Activated naive CD8-positive, alpha-beta T cell treated with anti-CD3 and anti-CD28 coated beads, Interleukin-2, amount 50 U/mL, for 24 hours (primary cell): Measurements from ENCODE around the gene RFLNA.

Experiments
- ATAC-seq: fragments of 150-1000 bp; cut with Tn5 transposase; one replicate; pipeline ENCODE4 v1.10.0; 2021
- DNase-seq: peaks from one replicate; pipeline ENCODE4 v3.0.0; 2021
- H3K27ac Mint-ChIP-seq: one replicate; pipeline ENCODE4 v1.8.0; 2021; ENCODE audit warnings: mild to moderate bottlenecking, mixed read lengths
- H3K27me3 Mint-ChIP-seq: one replicate; pipeline ENCODE4 v1.8.0; 2021; ENCODE audit warnings: mixed read lengths
- H3K36me3 Mint-ChIP-seq: one replicate; pipeline ENCODE4 v1.8.0; 2021; ENCODE audit warnings: low read depth, mixed read lengths
- H3K4me1 Mint-ChIP-seq: one replicate; pipeline ENCODE4 v1.8.0; 2021; ENCODE audit warnings: mixed read lengths
- H3K4me3 Mint-ChIP-seq: one replicate; pipeline ENCODE4 v1.8.0; 2021; ENCODE audit warnings: mild to moderate bottlenecking, moderate library complexity, mixed read lengths
- H3K9me3 Mint-ChIP-seq: one replicate; pipeline ENCODE4 v1.8.0; 2021; ENCODE audit warnings: mixed read lengths

Gene RFLNA

GRCh38 chr12:124276337-124276736 is 18.6 kb upstream of the RFLNA start:
- ATAC-seq = no peak
- no peak overlapping the region for H3K27ac Mint-ChIP-seq
- H3K4me1 Mint-ChIP-seq = peaks cover 6% of the 10 kb centered on the region
- H3K36me3 Mint-ChIP-seq = no peaks in the 10 kb centered on the region
- peaks cover 26% of the 10 kb centered on the region for H3K27me3 Mint-ChIP-seq
- H3K4me3 Mint-ChIP-seq = no peak overlapping the region
- no peak for DNase-seq
- H3K9me3 Mint-ChIP-seq = no peaks in the 10 kb centered on the region

DNA sequence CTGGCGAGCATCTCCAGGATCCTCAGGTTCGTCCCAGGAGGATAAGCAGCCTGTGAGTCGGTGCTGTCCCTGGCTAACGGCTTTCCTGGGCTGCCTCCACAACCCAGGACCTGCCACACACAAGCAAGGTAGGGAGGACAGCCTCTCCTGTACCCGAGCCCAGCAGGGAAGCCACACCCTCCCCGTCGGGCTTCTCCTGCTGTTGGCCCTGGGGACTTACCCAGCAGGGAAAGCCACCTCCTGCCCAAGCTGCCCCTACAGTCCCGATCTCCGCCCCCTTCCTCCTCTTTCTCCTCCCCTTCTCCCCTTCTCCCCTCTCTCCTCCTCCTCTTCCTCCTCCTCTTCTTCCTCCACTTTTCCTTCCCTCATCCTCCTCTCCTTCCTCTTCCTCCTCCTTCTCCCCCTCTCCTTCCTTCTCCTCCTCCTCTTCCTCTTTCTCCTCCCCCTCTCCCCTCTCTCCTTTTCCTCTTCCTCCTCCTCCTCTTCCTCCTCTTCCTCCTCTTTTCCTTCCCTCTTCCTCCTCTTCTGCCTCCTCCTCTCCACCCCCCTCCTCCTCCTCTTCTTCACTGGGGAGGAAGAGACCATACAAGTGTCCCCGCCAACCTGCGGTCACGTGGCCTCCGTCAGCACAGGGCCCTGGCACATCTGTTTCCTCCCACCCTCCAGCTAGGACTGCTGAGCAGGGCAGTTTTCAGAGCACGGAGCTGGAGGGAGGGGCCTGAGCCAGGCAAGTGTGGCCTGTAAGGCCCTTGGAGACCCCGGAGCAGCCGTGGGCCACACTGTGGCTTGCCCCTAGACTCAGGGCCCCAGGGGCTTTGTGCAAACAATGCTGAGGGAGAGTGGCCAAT is 17.3 kb upstream of the RFLNA start:
- H3K9me3 Mint-ChIP-seq = no peaks in the 10 kb centered on the region
- no peaks in the 10 kb centered on the region for H3K36me3 Mint-ChIP-seq
- ATAC-seq (no peak), DNase-seq (no peak)
- H3K27ac Mint-ChIP-seq = no peak overlapping the region
- H3K4me3 Mint-ChIP-seq = no peak overlapping the region
- peaks cover 28% of the 10 kb centered on the region for H3K27me3 Mint-ChIP-seq
- peaks cover 6% of the 10 kb centered on the region for H3K4me1 Mint-ChIP-seq

DNA sequence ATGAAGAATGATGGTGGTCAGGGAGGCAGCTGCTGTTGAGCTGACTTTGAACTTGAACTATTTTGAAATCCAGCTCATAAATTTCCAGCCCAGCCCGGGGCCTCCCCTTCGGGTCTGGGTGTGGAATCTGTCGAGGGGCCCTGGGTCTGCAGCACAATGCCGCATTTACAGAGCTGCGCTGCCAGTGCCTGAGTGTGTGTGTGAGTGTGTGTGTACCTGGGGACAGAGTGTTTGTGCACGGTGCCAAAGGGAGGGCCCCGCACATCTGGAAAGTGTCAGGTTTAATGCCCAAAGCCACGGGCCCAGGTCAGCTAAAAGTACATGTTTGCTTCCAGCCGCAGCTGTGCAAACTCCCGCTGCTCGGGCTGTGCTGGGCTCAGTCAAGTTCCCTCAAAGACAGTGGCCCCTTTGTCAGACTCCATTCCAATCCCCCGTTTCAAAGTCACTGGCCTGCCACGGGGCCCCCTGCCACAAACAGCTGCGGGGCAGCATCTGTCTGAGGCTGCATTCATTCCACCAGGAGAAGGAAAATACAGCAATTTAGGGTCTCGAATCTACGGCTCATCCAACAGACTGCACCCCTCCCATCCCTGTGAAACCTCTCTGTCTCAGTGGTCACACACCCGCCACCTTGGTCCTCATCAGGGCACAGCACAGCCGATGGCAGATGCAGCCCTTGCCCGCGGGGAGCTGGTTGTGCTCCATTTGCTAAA is 16.3 kb upstream of the RFLNA start:
- ATAC-seq = no peak
- no peak overlapping the region for H3K27ac Mint-ChIP-seq
- H3K36me3 Mint-ChIP-seq = no peaks in the 10 kb centered on the region

DNA sequence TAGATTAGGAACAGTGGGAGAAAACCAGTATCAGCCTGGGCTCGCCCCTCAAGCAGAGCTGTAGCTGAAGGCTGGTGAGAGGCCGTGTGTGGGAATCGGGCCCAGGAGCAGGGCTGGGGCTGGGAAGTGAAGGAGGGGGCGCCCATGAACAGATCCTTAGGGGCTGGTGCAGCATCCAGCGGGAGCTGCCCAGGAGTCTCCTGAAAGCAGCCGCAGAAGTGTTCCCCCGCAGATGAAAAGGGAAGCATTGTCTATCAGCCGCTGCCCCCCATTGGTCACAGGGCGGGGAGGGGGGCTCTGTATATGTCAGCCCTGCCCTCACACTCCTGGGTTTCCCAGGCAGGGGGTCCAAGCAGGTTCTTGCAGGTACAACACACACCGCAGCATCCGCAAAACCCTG is 15.6 kb upstream of the RFLNA start:
- H3K9me3 Mint-ChIP-seq = peaks cover 3% of the 10 kb centered on the region
- ATAC-seq (no peak), DNase-seq (no peak)
- H3K4me3 Mint-ChIP-seq = no peak overlapping the region
- H3K36me3 Mint-ChIP-seq = no peaks in the 10 kb centered on the region
- peaks cover 38% of the 10 kb centered on the region for H3K27me3 Mint-ChIP-seq
- no peak overlapping the region for H3K27ac Mint-ChIP-seq
- H3K4me1 Mint-ChIP-seq = no peaks in the 10 kb centered on the region

More for the DNA sequence above, 16.3 kb upstream of the RFLNA start:
- H3K4me3 Mint-ChIP-seq = no peak overlapping the region
- H3K4me1 Mint-ChIP-seq = peaks cover 4% of the 10 kb centered on the region
- H3K27me3 Mint-ChIP-seq = peaks cover 32% of the 10 kb centered on the region
- H3K9me3 Mint-ChIP-seq = no peaks in the 10 kb centered on the region
- DNase-seq = no peak

GRCh38 chr12:124279846-124280360 is 15.0 kb upstream of the RFLNA start:
- H3K36me3 Mint-ChIP-seq = no peaks in the 10 kb centered on the region
- ATAC-seq = no peak
- DNase-seq = no peak
- H3K9me3 Mint-ChIP-seq = peaks cover 9% of the 10 kb centered on the region
- no peaks in the 10 kb centered on the region for H3K4me1 Mint-ChIP-seq
- H3K27ac Mint-ChIP-seq = no peak overlapping the region
- no peak overlapping the region for H3K4me3 Mint-ChIP-seq
- H3K27me3 Mint-ChIP-seq = peaks cover 39% of the 10 kb centered on the region

GRCh38 chr12:124281309-124281708 is 13.6 kb upstream of the RFLNA start:
- Mint-ChIP-seq H3K27me3 (peaks cover 33% of the 10 kb centered on the region), H3K4me3 (no peak overlapping the region)

DNA sequence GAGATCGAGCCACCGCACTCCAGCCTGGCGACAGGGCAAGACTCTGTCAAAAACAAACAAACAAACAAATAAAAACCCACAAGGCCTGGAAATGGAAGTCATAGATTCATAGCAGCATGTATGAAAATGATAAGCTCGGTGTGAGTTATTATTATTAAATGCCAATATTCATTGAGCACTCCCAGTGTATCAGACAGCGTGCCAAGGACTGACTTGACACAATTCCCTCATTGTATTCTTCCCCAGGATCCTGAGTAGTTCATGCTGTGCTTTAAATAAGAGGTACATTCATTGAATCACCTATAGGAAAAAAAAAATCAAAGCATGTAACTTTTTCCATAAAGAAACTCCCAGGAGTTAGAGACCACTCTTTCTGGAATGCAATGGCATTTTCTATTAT is 12.6 kb upstream of the RFLNA start:
- H3K36me3 Mint-ChIP-seq = no peaks in the 10 kb centered on the region
- peaks cover 31% of the 10 kb centered on the region for H3K27me3 Mint-ChIP-seq
- H3K27ac Mint-ChIP-seq = no peak overlapping the region
- no peaks in the 10 kb centered on the region for H3K4me1 Mint-ChIP-seq
- ATAC-seq (no peak), DNase-seq (no peak)
- H3K4me3 Mint-ChIP-seq = no peak overlapping the region
- peaks cover 17% of the 10 kb centered on the region for H3K9me3 Mint-ChIP-seq

More at GRCh38 chr12:124281309-124281708, 13.6 kb upstream of the RFLNA start:
- Mint-ChIP-seq H3K9me3 (peaks cover 17% of the 10 kb centered on the region), H3K36me3 (no peaks in the 10 kb centered on the region), H3K27ac (no peak overlapping the region), H3K4me1 (no peaks in the 10 kb centered on the region)
- DNase-seq = no peak
- ATAC-seq = no peak

GRCh38 chr12:124283326-124283725 is 11.6 kb upstream of the RFLNA start:
- H3K36me3 Mint-ChIP-seq = no peaks in the 10 kb centered on the region
- ATAC-seq (no peak), DNase-seq (no peak)
- H3K27me3 Mint-ChIP-seq = peaks cover 32% of the 10 kb centered on the region
- H3K4me3 Mint-ChIP-seq = no peak overlapping the region
- no peaks in the 10 kb centered on the region for H3K4me1 Mint-ChIP-seq
- peaks cover 17% of the 10 kb centered on the region for H3K9me3 Mint-ChIP-seq
- no peak overlapping the region for H3K27ac Mint-ChIP-seq

- Mint-ChIP-seq H3K27ac (no peak overlapping the region), H3K4me1 (no peaks in the 10 kb centered on the region), H3K27me3 (peaks cover 27% of the 10 kb centered on the region), H3K4me3 (no peak overlapping the region), H3K9me3 (peaks cover 17% of the 10 kb centered on the region), H3K36me3 (no peaks in the 10 kb centered on the region)
- ATAC-seq (no peak), DNase-seq (no peak)
Measured at GRCh38 chr12:124284368-124284767, 10.5 kb upstream of the RFLNA start.

DNA sequence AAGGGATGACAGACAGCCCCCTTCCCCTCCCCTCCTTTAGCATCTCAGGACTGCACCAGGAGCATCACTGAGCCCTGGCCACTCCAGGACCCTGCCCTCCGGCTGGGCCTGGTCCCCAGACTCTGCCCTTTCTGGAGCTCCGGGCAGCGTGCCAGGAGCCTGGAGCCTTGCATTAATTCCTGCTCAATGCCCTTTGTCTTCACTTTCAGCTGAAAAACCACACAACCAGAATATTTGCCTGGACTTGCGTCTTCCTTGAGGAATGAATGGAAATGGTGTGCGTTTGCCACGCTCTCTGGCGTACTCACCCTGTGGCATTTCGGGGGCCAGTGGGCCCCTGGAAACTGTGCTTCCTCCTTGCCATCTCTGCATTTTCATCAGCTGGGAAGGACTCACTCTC is 8.5 kb upstream of the RFLNA start:
- Mint-ChIP-seq H3K27me3 (peaks cover 21% of the 10 kb centered on the region), H3K36me3 (no peaks in the 10 kb centered on the region), H3K4me1 (no peaks in the 10 kb centered on the region), H3K27ac (no peak overlapping the region), H3K4me3 (no peak overlapping the region), H3K9me3 (peaks cover 17% of the 10 kb centered on the region)
- DNase-seq (no peak), ATAC-seq (no peak)

- ATAC-seq = no peak
- no peak overlapping the region for H3K4me3 Mint-ChIP-seq
- peaks cover 21% of the 10 kb centered on the region for H3K27me3 Mint-ChIP-seq
- H3K36me3 Mint-ChIP-seq = no peaks in the 10 kb centered on the region
- H3K4me1 Mint-ChIP-seq = no peaks in the 10 kb centered on the region
- H3K9me3 Mint-ChIP-seq = peaks cover 17% of the 10 kb centered on the region
- DNase-seq = no peak
- no peak overlapping the region for H3K27ac Mint-ChIP-seq
Measured at GRCh38 chr12:124286971-124287370, 7.9 kb upstream of the RFLNA start.

DNA sequence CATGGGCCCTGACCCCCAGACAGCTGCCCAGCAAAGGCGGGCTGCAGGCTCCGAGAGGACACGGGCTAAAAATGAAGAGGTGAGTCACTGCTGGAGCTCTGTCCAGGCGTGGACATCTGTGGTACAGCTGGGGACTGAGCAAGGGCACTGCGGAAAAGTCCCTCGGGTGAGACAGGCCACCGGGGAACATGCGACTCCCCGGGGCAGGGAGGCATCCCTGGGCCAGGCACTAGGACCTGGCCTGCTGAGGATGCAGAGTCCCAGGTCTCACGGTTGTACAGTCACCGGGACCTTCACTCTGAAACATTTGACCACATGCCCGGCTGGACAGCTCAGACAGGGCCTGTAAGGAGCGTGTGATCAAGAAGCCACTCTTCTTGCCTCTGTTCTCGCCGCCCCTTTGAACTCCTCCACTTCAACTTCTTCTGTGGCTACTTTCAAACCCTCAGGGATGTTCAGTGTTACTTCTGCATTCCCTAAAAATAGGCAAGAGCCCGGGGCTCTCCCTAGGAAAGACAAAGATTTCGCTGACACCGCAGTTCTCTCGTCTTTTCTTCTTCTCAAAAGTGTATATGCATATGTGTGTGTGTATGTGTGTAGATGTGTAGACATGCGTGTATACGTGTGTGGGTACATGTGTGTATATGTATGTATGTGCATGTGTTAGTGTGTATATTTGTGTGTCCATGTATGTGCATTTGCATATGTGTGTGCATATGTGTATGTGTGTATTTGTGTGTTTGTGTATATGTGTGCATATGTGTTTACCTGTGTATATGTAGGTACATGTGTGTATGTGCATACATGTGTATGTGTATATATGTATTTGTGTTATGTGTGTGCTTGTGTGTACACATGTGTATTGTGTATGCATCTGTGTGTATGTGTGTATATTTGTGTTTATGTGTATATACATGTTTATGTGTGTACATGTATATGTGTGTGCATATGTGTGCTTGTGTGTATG is 5.0 kb upstream of the RFLNA start:
- H3K27me3 Mint-ChIP-seq = peaks cover 23% of the 10 kb centered on the region
- no peak overlapping the region for H3K4me3 Mint-ChIP-seq
- H3K9me3 Mint-ChIP-seq = peaks cover 7% of the 10 kb centered on the region

GRCh38 chr12:124292385-124292784 is 2.5 kb upstream of the RFLNA start:
- ATAC-seq (no peak), DNase-seq (no peak)
- Mint-ChIP-seq H3K4me3 (no peak overlapping the region), H3K9me3 (no peaks in the 10 kb centered on the region), H3K27me3 (peaks cover 35% of the 10 kb centered on the region), H3K4me1 (peaks cover 2% of the 10 kb centered on the region), H3K27ac (no peak overlapping the region), H3K36me3 (no peaks in the 10 kb centered on the region)

More for the DNA sequence above, 5.0 kb upstream of the RFLNA start:
- no peaks in the 10 kb centered on the region for H3K36me3 Mint-ChIP-seq
- ATAC-seq = no peak
- H3K27ac Mint-ChIP-seq = no peak overlapping the region
- H3K4me1 Mint-ChIP-seq = no peaks in the 10 kb centered on the region
- no peak for DNase-seq

DNA sequence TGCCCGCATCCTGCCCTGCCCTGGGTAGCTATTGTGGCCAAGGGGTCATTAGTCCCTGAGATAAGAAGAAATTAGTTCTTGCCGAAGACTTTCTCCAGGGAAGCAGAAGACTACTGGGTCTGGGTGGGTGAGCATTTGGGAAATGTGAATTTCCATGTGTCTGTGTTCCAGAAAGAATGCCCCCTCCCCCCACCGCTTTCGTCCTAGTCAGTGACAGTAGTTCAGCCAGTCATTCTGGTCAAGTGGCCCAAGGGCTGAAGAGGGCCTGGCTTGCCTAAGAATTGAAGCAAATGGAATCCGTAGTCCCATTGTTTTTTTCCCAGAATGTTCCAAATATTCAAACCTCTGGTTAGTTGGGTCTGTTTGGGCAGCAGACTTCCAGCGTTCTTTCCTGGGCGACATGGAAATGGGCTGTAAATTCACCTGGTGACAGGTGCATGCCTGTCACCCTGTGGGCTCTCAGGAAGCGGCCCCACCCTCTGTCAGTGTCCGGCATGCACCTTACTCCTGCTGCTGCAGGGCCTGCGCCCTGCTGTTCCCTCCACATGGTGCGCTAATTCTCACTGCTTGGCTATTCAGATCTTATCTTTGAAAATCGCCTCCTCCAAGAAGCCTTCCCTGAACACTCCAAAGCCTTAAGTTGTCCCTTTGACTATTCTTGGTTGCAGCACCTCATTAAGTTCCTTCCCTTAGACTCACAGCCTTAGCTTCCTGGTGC is 1.4 kb upstream of the RFLNA start:
- no peak for ATAC-seq
- Mint-ChIP-seq H3K27me3 (peaks cover 39% of the 10 kb centered on the region), H3K4me1 (peaks cover 2% of the 10 kb centered on the region), H3K9me3 (no peaks in the 10 kb centered on the region), H3K27ac (no peak overlapping the region), H3K36me3 (no peaks in the 10 kb centered on the region), H3K4me3 (no peak overlapping the region)
- DNase-seq = no peak
